ENCODE measurements around the gene ARHGEF11. TPM values are rescaled to one million over a fixed set of nuclear protein-coding genes. Genes with fewer than 3 reads are reported as not detected.

The ARHGEF11 gene
- total and polyA plus RNA-seq, 4 donors = 14.2 to 44.1 (median 31.9) TPM

GRCh38 chr1:156931974-156932710 lies 113.4 kb downstream of the ARHGEF11 start:
- no peak for TF ChIP-seq CTCF (IDR thresholded peaks at IDR 0.05; ENCODE audit: control extremely low read depth, extremely low read depth)
- 56 to 74% methylated on average over 8 of the region's 8 CpGs for WGBS, 2 donors
- no peak for DNase-seq
- H3K9me3 ChIP-seq (ENCODE audit: control insufficient read depth in 4 of 4, insufficient read depth in 3 of 4, low read length in 3 of 4) = no peaks in the 10 kb centered on the region
- peaks cover 0 to 26% (median 20%) of the 10 kb centered on the region in 3 donors for H3K27me3 ChIP-seq (ENCODE audit: control insufficient read depth in 3 of 3, insufficient read depth in 3 of 3, low read length in 2 of 3)
- H3K27ac ChIP-seq (ENCODE audit: low read depth in 1 of 2, low read length in 1 of 2) = no peak overlapping the region
- H3K4me1 ChIP-seq (ENCODE audit: control insufficient read depth in 5 of 5, insufficient read depth in 5 of 5, low read length in 5 of 5) = peaks cover 0 to 4% (median 0%) of the 10 kb centered on the region in 5 donors
- H3K4me3 ChIP-seq = no peak overlapping the region
- no peak overlapping the region for H3K9ac ChIP-seq (ENCODE audit: insufficient read depth in 1 of 2, low read length in 2 of 2)
- no peak for ATAC-seq (ENCODE audit: insufficient read depth, low FRiP score)
- H3K36me3 ChIP-seq (ENCODE audit: control insufficient read depth in 4 of 4, insufficient read depth in 4 of 4, low read length in 4 of 4) = peaks cover 0 to 16% (median 4%) of the 10 kb centered on the region in 4 donors

- Histone ChIP-seq H3K4me3 (no peak overlapping the region), H3K9me3 (ENCODE audit: control insufficient read depth in 4 of 4, insufficient read depth in 3 of 4, low read length in 3 of 4) (no peaks in the 10 kb centered on the region), H3K27me3 (ENCODE audit: control insufficient read depth in 3 of 3, insufficient read depth in 3 of 3, low read length in 2 of 3) (peaks cover 0 to 32% (median 25%) of the 10 kb centered on the region in 3 donors), H3K4me1 (ENCODE audit: control insufficient read depth in 5 of 5, insufficient read depth in 5 of 5, low read length in 5 of 5) (peaks cover 0 to 4% (median 0%) of the 10 kb centered on the region in 5 donors), H3K27ac (ENCODE audit: low read depth in 1 of 2, low read length in 1 of 2) (peak overlapping the region in 1 of 2 donors; percentile 31), H3K9ac (ENCODE audit: insufficient read depth in 1 of 2, low read length in 2 of 2) (no peak overlapping the region), H3K36me3 (ENCODE audit: control insufficient read depth in 4 of 4, insufficient read depth in 4 of 4, low read length in 4 of 4) (peaks cover 0 to 9% (median 4%) of the 10 kb centered on the region in 4 donors)
- no peak for TF ChIP-seq CTCF (IDR thresholded peaks at IDR 0.05; ENCODE audit: control extremely low read depth, extremely low read depth)
- ATAC-seq (ENCODE audit: insufficient read depth, low FRiP score) (no peak), DNase-seq (peak in 1 of 3 donors; percentile 39)
- 41 to 49% methylated on average over 11 of the region's 11 CpGs for WGBS, 2 donors
These were observed 114.2 kb downstream of the ARHGEF11 start for GRCh38 chr1:156931211-156931952.

GRCh38 chr1:156930483-156930882 lies 115.1 kb downstream of the ARHGEF11 start:
- Histone ChIP-seq H3K4me3 (no peak overlapping the region), H3K9me3 (ENCODE audit: control insufficient read depth in 4 of 4, insufficient read depth in 3 of 4, low read length in 3 of 4) (no peaks in the 10 kb centered on the region), H3K27ac (ENCODE audit: low read depth in 1 of 2, low read length in 1 of 2) (no peak overlapping the region), H3K4me1 (ENCODE audit: control insufficient read depth in 5 of 5, insufficient read depth in 5 of 5, low read length in 5 of 5) (peaks cover 0 to 4% (median 0%) of the 10 kb centered on the region in 5 donors), H3K36me3 (ENCODE audit: control insufficient read depth in 4 of 4, insufficient read depth in 4 of 4, low read length in 4 of 4) (peaks cover 0 to 6% (median 2%) of the 10 kb centered on the region in 4 donors), H3K9ac (ENCODE audit: insufficient read depth in 1 of 2, low read length in 2 of 2) (no peak overlapping the region), H3K27me3 (ENCODE audit: control insufficient read depth in 3 of 3, insufficient read depth in 3 of 3, low read length in 2 of 3) (peaks cover 0 to 40% (median 33%) of the 10 kb centered on the region in 3 donors)
- 71 to 72% methylated on average over 4 of the region's 4 CpGs for WGBS, 2 donors
- no peak for TF ChIP-seq CTCF (IDR thresholded peaks at IDR 0.05; ENCODE audit: control extremely low read depth, extremely low read depth)
- no peak for DNase-seq
- no peak for ATAC-seq (ENCODE audit: insufficient read depth, low FRiP score)

All from lung (tissue), 12 donors.